ENCODE measurements around the gene SCG3. TPM values are rescaled to one million over a fixed set of nuclear protein-coding genes. Genes with fewer than 3 reads are reported as not detected.
A peak's percentile ranks its signal among the peaks of the same experiment; 100 is the strongest.

Gene SCG3
- total RNA-seq, 1 donor from 2014 or later = not detected

DNA sequence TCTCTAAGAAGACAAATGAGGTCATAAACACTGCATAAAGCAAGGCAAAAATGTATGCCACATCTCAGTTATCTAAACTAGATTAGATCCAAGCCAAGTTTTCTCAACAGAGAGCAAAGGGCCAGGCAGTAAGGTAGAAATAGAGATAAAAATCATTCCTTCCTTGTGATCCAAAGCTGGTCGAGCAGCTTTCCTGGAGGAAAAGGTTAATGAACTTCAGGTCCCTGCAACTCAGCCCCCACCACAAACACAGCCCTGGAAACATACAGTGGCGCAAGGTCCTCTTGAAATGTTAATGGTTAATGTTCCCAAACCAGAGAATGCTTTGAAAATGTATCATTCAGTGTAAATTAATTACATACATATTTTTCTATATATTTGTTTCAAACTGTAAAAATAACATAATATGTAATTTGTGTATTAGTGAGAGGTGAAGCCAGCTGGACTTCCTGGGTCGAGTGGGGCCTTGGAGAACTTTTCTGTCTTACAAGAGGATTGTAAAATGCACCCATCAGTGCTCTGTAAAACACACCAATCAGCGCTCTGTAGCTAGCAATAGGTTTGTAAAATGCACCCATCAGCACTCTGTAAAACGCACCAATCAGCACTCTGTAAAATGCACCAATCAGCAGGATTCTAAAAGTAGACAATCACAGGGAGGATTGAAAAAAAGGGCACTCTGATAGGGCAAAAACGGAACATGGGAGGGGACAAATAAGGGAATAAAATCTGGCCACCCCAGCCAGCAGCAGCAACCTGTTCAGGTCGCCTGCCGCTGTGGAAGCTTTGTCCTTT, 39.1 kb downstream of the SCG3 start:
- no peak for ATAC-seq
- intact Hi-C loops (cut with DNase I) = no loop called here
- DNase-seq (ENCODE audit: missing footprints) = no peak

DNA sequence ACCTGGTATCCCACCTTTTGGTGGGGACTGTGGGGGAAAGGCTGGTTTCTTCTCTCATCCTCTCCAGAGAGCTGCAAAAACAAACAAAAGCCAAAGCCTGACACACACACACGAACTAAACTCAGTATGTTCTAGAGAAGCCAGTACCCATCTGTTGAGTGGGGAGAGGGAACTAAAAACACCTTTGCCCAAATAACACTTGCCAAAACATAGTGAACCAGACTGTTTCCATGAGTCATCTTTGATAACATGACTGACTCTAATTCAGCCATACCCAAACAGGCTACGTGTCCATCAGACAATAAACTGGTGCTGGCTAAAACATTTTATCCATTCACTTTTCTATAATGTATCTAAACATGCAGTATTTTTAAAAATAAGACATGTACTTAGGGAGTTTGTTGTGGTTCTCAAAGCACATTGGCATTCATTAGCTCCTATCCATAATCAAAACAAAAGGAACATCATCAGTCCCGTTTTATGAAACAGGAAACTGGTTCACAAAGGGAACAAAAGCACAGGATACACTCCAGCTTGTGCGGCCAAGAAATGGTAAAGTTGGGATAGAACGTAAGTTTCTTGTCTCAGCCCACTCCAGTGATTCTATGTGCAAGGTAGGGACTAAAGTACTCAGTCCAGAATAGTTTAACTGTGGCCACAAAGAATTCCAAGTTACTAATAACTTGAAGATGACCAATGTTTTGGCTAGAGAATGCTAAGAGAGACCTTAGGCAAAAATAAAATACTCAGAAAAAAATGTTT, 40.1 kb downstream of the SCG3 start:
- DNase-seq (ENCODE audit: missing footprints) (no peak), ATAC-seq (no peak)
- intact Hi-C loops (cut with DNase I) = no loop called here

DNA sequence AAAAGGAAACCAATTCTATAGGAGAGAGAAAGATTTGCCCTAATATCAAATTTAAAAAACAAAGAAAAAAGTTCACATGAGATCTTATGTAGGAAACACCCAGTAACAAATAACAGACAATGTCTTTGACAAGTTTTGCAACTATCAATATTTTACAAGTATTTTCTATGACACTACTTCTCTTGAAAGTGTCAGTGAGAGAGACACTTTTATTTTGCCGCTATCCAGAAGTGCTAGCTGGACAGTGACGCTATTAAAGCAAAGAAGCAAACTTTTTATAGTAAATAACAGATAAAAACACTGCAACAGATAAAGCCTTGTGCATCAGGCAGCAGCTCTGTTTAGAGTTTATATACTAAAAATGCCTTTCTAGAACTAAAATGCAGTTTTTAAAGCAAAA, 42.9 kb downstream of the SCG3 start:
- intact Hi-C loops (cut with DNase I) = no loop called here
- ATAC-seq = no peak
- DNase-seq (ENCODE audit: missing footprints) = no peak

DNA sequence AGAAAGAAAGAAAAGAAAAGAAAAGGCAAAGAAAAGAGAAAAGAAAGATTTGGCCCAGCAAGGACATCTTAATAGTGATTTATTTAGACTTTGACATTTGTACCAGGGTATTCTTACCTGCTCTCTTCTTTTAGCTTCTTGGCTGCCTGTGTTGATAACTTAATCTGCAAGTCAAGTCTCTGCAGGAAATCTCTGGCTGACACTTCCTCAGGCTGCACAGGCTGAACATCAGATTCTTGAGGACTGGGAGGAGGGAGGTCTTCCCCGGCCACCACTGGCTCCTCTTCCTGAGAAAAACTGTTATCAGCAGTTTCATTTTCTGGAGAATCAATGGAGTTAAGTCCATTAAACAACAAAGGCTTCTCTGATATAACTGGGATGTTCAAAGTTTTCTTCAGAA, 43.4 kb downstream of the SCG3 start:
- ATAC-seq = no peak
- intact Hi-C loops (cut with DNase I) = no loop called here

DNA sequence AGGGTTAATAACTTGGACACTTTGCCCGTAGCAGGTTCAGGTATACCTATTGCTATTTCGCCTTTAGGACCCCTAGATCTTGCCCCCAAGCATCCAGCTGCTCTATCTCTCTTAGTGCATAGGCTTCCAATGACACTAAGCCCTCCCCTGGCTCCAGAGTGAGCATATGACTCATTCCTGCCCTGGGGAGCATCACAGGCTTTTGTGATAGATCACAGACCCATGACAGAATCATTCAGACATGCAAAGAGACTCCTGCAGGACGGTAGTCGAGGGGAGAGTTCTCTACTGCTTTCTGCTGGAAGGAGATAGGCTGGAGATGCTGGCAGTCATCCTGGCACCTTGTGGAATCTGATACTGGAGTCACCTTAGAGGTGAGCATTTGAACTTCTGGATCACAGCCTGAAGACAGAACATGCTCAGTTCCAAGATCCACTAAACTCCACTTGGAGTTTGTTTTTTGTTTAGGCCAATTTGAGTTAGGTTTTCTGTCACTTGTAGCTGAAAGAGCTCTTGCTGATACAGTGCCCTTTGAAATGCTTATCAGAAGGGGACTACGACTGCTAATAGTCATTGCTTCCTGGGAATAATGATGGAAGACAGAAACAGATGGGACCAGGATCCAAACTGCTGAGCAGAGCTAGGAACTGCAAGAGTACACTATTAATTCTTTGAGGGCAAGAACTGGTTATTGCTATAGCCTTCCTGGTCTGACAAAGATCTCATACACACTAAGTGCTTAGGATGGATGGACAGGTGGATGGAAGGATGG, 45.2 kb downstream of the SCG3 start:
- ATAC-seq (peak; percentile 97), DNase-seq (ENCODE audit: missing footprints) (no peak)
- intact Hi-C loops (cut with DNase I) = no loop called here

More for the DNA sequence above, 43.4 kb downstream of the SCG3 start:
- DNase-seq (ENCODE audit: missing footprints) = no peak

DNA sequence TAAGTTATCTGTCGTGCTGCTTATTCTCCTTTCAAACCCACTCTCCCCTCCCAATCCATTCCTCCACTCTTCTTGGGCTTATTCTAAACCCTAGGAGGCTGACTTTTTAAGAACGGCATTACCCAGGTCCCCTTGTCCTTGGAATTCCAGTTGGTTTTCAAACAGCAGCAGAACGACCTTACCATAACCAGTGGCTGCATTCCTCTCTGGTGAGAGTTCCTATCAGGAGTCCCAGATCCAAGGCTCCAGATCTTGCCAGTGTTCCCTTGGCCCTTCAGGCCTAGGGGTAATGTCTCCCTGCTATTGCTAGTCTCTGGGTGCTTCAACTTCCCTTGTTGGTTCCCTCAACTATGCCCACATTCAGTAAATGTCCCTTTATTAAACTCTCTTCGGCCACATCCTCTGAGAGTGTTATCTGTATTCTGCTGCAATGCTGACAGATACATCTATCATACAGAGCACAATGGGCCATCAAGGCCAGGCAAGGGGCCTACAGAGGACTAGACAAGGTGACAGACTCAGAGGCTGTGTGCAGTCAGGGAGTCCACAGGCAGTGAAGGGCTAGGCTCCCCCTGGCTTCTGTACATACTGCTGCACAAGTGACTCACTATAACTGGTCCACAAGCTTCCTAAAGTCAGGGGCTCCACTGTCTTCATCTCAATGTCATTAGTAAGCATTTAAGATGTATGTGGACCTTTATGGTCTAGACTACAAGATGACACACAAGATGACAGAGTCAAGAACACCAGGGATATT, 46.0 kb downstream of the SCG3 start:
- DNase-seq (ENCODE audit: missing footprints) (no peak), ATAC-seq (no peak)
- intact Hi-C loops (cut with DNase I) = no loop called here

DNA sequence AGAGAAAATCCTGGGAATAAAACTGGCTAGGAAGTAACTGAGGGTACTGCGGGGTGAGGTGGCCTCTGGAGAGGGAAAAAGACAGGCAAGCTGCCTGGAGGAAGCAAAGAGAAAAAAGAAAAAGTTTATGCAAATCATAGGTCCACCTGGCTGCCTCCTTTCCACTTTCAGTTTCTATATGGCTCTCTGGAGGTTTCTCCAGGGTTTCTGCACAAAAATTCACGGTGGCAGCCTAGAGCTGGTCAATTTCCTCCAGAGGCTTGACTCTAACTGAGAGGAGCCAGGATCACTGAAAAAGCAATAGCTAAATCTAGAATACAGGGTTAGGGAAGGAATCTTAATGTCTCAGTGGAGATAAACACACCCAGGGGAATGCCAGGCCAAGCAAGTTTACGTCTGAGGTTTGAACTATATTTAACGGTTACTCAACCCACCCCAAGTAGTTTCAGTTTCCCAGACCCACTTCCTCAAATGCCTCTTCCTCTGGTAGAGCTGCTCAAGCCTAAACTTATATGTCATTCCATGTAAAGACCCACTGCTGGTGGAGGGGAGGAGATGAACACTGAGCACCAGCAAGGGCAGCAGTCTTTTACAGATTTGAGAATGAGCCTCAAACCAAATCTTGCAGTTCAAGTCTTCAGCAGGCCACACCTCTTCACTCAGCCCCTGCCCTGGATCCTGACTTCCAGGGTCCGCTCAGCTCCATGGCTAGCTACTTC, 50.4 kb downstream of the SCG3 start:
- DNase-seq (ENCODE audit: missing footprints) = no peak
- ATAC-seq = peak; percentile 71
- intact Hi-C loops (cut with DNase I) = no loop called here

GRCh38 chr15:51732646-51733045, 51.3 kb downstream of the SCG3 start:
- intact Hi-C loops (cut with DNase I) = no loop called here
- ATAC-seq (no peak), DNase-seq (ENCODE audit: missing footprints) (no peak)

DNA sequence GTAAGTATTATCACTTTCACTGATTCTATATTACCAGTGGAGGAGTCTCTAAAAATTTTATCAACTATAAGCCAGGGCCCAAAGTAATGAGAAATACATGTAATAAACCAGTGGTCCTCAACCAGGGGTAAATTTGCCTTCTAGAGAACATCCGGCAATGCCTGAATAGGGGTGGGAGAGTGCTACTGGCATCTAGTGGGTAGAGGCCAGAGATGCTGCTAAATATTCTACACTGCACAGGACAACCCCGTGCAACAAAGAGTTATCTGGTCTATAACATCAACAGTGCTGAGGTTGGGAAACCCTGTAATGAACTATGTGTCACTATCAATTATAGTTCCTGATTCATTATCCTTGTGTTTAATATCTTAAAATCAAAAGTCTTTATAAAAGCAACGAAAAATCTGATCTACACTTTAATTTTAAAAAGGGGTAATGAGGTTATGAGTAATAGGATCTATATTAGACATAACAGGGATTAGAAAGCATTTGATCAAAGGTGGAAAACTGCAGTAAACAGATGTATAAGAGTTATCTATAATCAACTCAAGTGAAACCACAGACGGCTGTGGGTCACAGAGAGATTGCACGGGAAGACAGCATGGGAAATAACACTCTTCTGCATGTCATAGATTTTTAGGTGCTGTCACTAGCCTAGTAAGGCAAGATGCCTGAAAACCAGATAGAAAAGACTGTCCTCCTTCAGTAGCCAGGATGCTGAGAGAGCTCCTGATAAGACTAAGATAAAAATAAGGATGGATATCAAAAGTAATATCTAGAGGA, 54.1 kb downstream of the SCG3 start:
- DNase-seq (ENCODE audit: missing footprints) = no peak
- intact Hi-C loops (cut with DNase I) = no loop called here

DNA sequence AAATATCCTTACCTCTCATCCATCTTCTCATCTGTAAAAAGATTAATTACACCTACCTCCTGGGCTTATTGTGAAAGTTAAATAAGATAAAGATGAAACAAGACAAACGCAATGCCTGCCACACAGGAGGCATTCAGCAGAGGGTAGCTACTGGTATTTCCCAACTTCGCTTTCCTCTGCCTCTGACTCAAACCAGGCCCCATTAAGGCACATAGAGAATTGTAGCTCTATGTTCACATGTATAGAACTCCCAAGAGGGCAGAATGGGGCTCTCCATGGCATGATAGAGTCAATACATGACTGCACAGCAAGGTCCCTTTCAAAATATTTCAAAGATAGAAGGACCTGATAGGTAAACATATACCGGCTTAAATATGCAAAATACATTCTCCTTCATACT, 54.8 kb downstream of the SCG3 start:
- no peak for DNase-seq (ENCODE audit: missing footprints)
- intact Hi-C loops (cut with DNase I) = no loop called here
- no peak for ATAC-seq

More for the DNA sequence above, 54.1 kb downstream of the SCG3 start:
- ATAC-seq = no peak

DNA sequence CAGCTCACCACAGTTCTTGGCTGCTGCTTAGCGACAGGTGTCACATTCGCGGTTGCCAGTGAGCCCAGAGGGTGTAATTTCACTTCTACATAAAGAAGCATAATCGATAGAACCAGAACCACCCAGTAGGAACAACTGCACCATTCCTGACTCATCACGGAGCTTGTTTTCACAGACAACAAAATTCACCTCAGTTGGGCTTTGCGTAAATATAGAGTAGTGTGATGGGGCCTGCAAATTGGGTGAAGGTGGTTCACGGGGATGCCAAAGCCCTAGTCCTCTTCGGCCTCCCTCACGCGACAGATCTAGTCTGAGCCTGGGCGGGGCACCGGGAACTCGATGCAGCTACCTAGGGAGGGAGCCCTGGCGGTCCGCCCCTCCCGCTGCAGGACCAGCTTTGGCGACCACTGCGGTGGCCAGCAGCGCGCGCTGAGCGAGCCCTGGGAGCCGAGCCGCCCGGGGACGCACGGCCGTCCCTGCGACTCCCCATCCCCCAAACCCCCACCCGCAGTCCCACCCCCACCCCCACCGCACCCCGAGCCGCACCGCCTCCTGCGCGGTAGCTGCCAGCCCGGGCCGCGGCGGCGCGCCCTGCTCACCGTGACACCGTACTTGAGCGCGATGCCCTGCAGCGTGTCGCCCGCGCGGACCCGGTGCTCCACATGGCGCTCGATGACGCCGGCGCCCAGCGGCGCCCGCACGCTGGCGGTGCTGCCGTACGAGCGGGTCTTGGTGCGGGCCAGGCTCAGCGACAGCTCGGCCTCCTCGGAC, 55.6 kb downstream of the SCG3 start:
- peak; percentile 79 for DNase-seq (ENCODE audit: missing footprints)
- intact Hi-C loops (cut with DNase I) = no loop called here
- ATAC-seq = peak; percentile 40

DNA sequence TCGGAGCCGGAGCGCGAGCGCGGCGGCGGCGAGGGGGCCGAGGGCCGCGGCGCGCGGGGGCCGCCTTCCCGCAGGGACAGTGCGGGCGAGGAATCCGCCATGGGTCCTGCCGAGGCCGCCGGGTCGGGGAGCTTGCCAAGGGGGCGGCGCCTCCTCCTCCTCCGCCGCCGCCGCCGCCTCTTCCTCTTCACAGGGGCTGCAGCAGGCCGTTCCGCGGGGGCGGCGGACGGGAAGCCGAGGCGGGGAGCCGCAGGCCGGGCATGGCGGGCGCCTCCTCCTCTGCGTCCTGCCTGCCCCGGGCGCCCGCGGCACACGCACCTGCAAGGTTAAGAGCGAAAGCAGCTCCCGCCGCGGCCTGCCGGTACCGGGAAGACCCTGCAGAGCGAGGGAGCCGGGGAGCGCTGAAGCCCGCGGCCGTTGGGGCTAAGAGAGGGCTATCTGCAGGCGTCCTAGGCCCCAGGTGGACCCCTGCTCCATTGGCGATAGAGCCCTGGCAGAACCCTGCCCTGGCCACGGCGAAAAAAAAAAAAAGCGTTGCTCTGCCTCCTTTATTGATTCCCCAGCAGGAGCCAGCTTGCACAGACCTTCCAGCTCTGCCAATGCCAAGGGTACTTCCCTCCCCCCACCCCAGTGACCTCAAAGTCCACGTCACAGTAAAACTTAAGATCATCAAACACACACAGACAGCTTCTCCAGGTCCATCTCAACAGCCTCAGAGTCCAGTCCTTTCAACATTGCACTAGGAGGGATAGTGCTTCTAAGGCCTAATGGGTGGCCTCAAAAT, 56.4 kb downstream of the SCG3 start, which contains the start of gene LYSMD2:
LYSMD2 (minus strand) TSS at position 134 of the 784 bp plus-strand sequence; CDS start at position 101, 33 bp downstream.
- intact Hi-C loops (cut with DNase I) = no loop called here
- DNase-seq (ENCODE audit: missing footprints) (peak; percentile 93), ATAC-seq (peak; percentile 93)

- intact Hi-C loops (cut with DNase I) = no loop called here
- DNase-seq (ENCODE audit: missing footprints) (no peak), ATAC-seq (no peak)
These were observed 57.2 kb downstream of the SCG3 start for GRCh38 chr15:51738553-51738952.

DNA sequence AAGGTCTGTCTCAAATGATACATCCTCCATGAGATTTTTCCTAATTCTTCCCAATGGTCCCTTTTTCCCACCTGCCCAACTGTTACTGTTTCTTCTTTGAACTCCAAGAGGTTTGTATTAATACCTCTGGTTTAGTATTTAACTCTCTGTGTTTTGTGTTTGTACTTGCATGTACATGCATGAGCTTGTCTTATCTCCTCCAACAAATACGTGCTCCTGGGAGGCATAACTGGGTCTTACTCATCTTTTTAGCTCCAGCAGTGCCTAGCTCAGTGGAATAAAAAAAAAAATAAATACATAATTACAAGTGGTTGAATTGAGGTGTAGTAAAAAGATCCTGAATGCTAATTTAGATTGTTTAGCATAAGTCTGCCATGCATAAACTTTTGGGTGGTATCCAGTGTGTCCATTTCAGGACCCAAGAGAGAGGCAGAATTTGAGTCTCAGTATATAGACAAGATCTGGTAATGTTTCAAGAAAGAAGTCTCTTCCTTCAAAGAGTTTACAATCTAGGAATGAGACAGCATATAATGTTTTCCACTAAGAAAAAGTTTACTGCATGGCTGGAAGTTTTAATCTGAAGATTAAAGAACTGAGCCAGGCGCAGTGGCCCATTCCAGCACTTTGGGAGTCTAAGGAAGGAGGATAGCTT, 57.9 kb downstream of the SCG3 start:
- ATAC-seq (no peak), DNase-seq (ENCODE audit: missing footprints) (no peak)
- intact Hi-C loops (cut with DNase I) = no loop called here

DNA sequence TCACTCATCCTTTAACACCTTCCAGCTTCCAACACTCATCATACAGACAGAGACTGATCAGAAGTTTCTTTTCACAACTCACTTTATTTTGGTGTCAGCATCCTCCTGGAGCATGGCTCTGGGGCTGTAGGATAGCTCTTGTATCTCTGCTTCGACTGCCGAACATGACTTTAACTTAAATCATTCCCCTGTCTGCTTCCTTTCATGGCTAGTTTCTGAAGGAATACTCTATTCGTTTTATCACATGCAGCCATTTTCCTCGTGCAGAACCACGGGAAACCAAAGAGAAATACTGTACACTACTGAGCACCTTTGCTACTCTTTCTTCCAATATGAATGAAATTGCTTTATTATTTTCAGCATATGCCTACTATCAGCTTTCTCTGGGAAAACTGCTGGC, 68.0 kb downstream of the SCG3 start:
- intact Hi-C loops (cut with DNase I) = no loop called here
- ATAC-seq (no peak), DNase-seq (ENCODE audit: missing footprints) (no peak)

Data from Right ventricle myocardium inferior (tissue), 1 donor.